ENCODE results near the gene KRTAP1-5. TPM values are rescaled to one million over a fixed set of nuclear protein-coding genes. Genes with fewer than 3 reads are reported as not detected.
"Not testable (repeated sequence)": the region's sequence is repeated elsewhere in the genome, so short reads cannot be mapped to it uniquely, and the experiment has no call there.

KRTAP1-5 gene
- total RNA-seq, 1 experiment from 2014 or later = not detected

GRCh38 chr17:41004397-41004796 lies 22.6 kb downstream of the KRTAP1-5 start:
- no peak for DNase-seq (ENCODE audit: low spot score)

- DNase-seq (ENCODE audit: low spot score) = no peak
Observed at GRCh38 chr17:41003926-41004325, 23.1 kb downstream of the KRTAP1-5 start.

- peak; percentile 8 for DNase-seq (ENCODE audit: low spot score)
Observed at GRCh38 chr17:41002814-41003213, 24.2 kb downstream of the KRTAP1-5 start.

GRCh38 chr17:41001795-41002194 lies 25.2 kb downstream of the KRTAP1-5 start:
- DNase-seq (ENCODE audit: low spot score) = no peak

GRCh38 chr17:40999563-40999962 lies 27.4 kb downstream of the KRTAP1-5 start, which contains the start of gene KRTAP3-2:
TSS of gene KRTAP3-2 (minus strand) at chr17:40999906. CDS start at chr17:40999853, 53 bp downstream.
- not testable (repeated sequence) for DNase-seq (ENCODE audit: low spot score)

- no peak for DNase-seq (ENCODE audit: low spot score)
Observed at GRCh38 chr17:40997361-40997760, 29.6 kb downstream of the KRTAP1-5 start.

GRCh38 chr17:40996829-40997228 lies 30.2 kb downstream of the KRTAP1-5 start:
- DNase-seq (ENCODE audit: low spot score) = peak; percentile 30

- DNase-seq (ENCODE audit: low spot score) = no peak
Observed at GRCh38 chr17:40995116-40995515, 31.9 kb downstream of the KRTAP1-5 start.

- DNase-seq (ENCODE audit: low spot score) = no peak
Observed at GRCh38 chr17:40993839-40994238, 33.2 kb downstream of the KRTAP1-5 start, which contains the start of gene KRTAP3-3. TSS of gene KRTAP3-3 (minus strand) at chr17:40994164. CDS start at chr17:40994097, 67 bp downstream.

- DNase-seq (ENCODE audit: low spot score) = no peak
Observed at GRCh38 chr17:40993084-40993483, 33.9 kb downstream of the KRTAP1-5 start.

GRCh38 chr17:40992666-40993065 lies 34.3 kb downstream of the KRTAP1-5 start:
- no peak for DNase-seq (ENCODE audit: low spot score)

- no peak for DNase-seq (ENCODE audit: low spot score)
Observed at GRCh38 chr17:40986920-40987319, 40.1 kb downstream of the KRTAP1-5 start.

- no peak for DNase-seq (ENCODE audit: low spot score)
Observed at GRCh38 chr17:40984226-40984625, 42.8 kb downstream of the KRTAP1-5 start, which contains the start of gene KRT40. TSS of gene KRT40 (minus strand) at chr17:40984326. CDS start at chr17:40984273, 53 bp downstream.

- DNase-seq (ENCODE audit: low spot score) = no peak
Observed at GRCh38 chr17:40981115-40981514, 45.9 kb downstream of the KRTAP1-5 start.

- no peak for DNase-seq (ENCODE audit: low spot score)
Observed at GRCh38 chr17:40980596-40980995, 46.4 kb downstream of the KRTAP1-5 start.

- DNase-seq (ENCODE audit: low spot score) = no peak
Observed at GRCh38 chr17:40980117-40980516, 46.9 kb downstream of the KRTAP1-5 start.

GRCh38 chr17:40978575-40979151 lies 48.3 kb downstream of the KRTAP1-5 start:
- DNase-seq (ENCODE audit: low spot score) = no peak

Other genes starting within 250 kb of the KRTAP1-5 start
- not detected in 2 replicates for gene KRT27, start 244.7 kb downstream of the KRTAP1-5 start, total RNA-seq (2014; rRNA removed; shearing (Covaris generic))
- gene KRT28, start 227.2 kb downstream of the KRTAP1-5 start, total RNA-seq (2014; rRNA removed; shearing (Covaris generic)) = not detected in 2 replicates
- gene KRT10, start 204.6 kb downstream of the KRTAP1-5 start, total RNA-seq (2014; rRNA removed; shearing (Covaris generic)) = 28.5 and 34.7 TPM in 2 replicates
- not detected in 2 replicates for gene KRT12, start 160.0 kb downstream of the KRTAP1-5 start, total RNA-seq (2014; rRNA removed; shearing (Covaris generic))
- gene KRT20, start 142.0 kb downstream of the KRTAP1-5 start, total RNA-seq (2014; rRNA removed; shearing (Covaris generic)) = not detected in 2 replicates
- not detected in 2 replicates for gene KRT23, start 89.6 kb downstream of the KRTAP1-5 start, total RNA-seq (2014; rRNA removed; shearing (Covaris generic))
- not detected in 2 replicates for gene KRT39, start 60.3 kb downstream of the KRTAP1-5 start, total RNA-seq (2014; rRNA removed; shearing (Covaris generic))
- not detected in 2 replicates for gene KRT40, start 42.9 kb downstream of the KRTAP1-5 start, total RNA-seq (2014; rRNA removed; shearing (Covaris generic))
- not detected in 2 replicates for gene KRTAP3-3, start 33.0 kb downstream of the KRTAP1-5 start, total RNA-seq (2014; rRNA removed; shearing (Covaris generic))
- gene KRTAP3-2, start 27.3 kb downstream of the KRTAP1-5 start, total RNA-seq (2014; rRNA removed; shearing (Covaris generic)) = not detected in 2 replicates
- not detected in 2 replicates for gene KRTAP3-1, start 18.1 kb downstream of the KRTAP1-5 start, total RNA-seq (2014; rRNA removed; shearing (Covaris generic))
- gene KRTAP1-4, start 3.0 kb upstream of the KRTAP1-5 start, total RNA-seq (2014; rRNA removed; shearing (Covaris generic)) = not detected in 2 replicates
- gene KRTAP1-3, start 7.7 kb upstream of the KRTAP1-5 start, total RNA-seq (2014; rRNA removed; shearing (Covaris generic)) = not detected in 2 replicates
- not detected in 2 replicates for gene KRTAP1-1, start 14.2 kb upstream of the KRTAP1-5 start, total RNA-seq (2014; rRNA removed; shearing (Covaris generic))
- gene KRTAP2-1, start 20.1 kb upstream of the KRTAP1-5 start, total RNA-seq (2014; rRNA removed; shearing (Covaris generic)) = not detected in 2 replicates
- gene KRTAP2-2, start 28.0 kb upstream of the KRTAP1-5 start, total RNA-seq (2014; rRNA removed; shearing (Covaris generic)) = not detected in 2 replicates
- gene KRTAP2-3, start 32.9 kb upstream of the KRTAP1-5 start, total RNA-seq (2014; rRNA removed; shearing (Covaris generic)) = 0.69 and 1.00 TPM in 2 replicates
- not detected in 2 replicates for gene KRTAP2-4, start 38.7 kb upstream of the KRTAP1-5 start, total RNA-seq (2014; rRNA removed; shearing (Covaris generic))
- not detected in 2 replicates for gene KRTAP4-7, start 56.9 kb upstream of the KRTAP1-5 start, total RNA-seq (2014; rRNA removed; shearing (Covaris generic))
- not detected in 2 replicates for gene KRTAP4-8, start 70.9 kb upstream of the KRTAP1-5 start, total RNA-seq (2014; rRNA removed; shearing (Covaris generic))
- gene KRTAP4-16, start 75.0 kb upstream of the KRTAP1-5 start, total RNA-seq (2014; rRNA removed; shearing (Covaris generic)) = not detected in 2 replicates
- gene KRTAP4-9, start 78.2 kb upstream of the KRTAP1-5 start, total RNA-seq (2014; rRNA removed; shearing (Covaris generic)) = 0.22 TPM in 1 of 2 replicates, not detected in the other
- not detected in 2 replicates for gene KRTAP4-11, start 91.2 kb upstream of the KRTAP1-5 start, total RNA-seq (2014; rRNA removed; shearing (Covaris generic))
- not detected in 2 replicates for gene KRTAP4-12, start 97.0 kb upstream of the KRTAP1-5 start, total RNA-seq (2014; rRNA removed; shearing (Covaris generic))
- gene KRTAP4-6, start 113.3 kb upstream of the KRTAP1-5 start, total RNA-seq (2014; rRNA removed; shearing (Covaris generic)) = not detected in 2 replicates
- gene KRTAP4-5, start 122.6 kb upstream of the KRTAP1-5 start, total RNA-seq (2014; rRNA removed; shearing (Covaris generic)) = not detected in 2 replicates
- not detected in 2 replicates for gene KRTAP4-4, start 133.5 kb upstream of the KRTAP1-5 start, total RNA-seq (2014; rRNA removed; shearing (Covaris generic))
- gene KRTAP4-3, start 141.0 kb upstream of the KRTAP1-5 start, total RNA-seq (2014; rRNA removed; shearing (Covaris generic)) = not detected in 2 replicates
- not detected in 2 replicates for gene KRTAP4-2, start 151.0 kb upstream of the KRTAP1-5 start, total RNA-seq (2014; rRNA removed; shearing (Covaris generic))
- gene KRTAP4-1, start 157.7 kb upstream of the KRTAP1-5 start, total RNA-seq (2014; rRNA removed; shearing (Covaris generic)) = 0.26 TPM in 1 of 2 replicates, not detected in the other
- not detected in 2 replicates for gene KRTAP9-1, start 162.7 kb upstream of the KRTAP1-5 start, total RNA-seq (2014; rRNA removed; shearing (Covaris generic))
- gene KRTAP9-2, start 199.4 kb upstream of the KRTAP1-5 start, total RNA-seq (2014; rRNA removed; shearing (Covaris generic)) = not detected in 2 replicates
- gene KRTAP9-3, start 205.2 kb upstream of the KRTAP1-5 start, total RNA-seq (2014; rRNA removed; shearing (Covaris generic)) = not detected in 2 replicates
- gene KRTAP9-8, start 210.8 kb upstream of the KRTAP1-5 start, total RNA-seq (2014; rRNA removed; shearing (Covaris generic)) = not detected in 2 replicates
- gene KRTAP9-4, start 222.5 kb upstream of the KRTAP1-5 start, total RNA-seq (2014; rRNA removed; shearing (Covaris generic)) = not detected in 2 replicates
- not detected in 2 replicates for gene KRTAP9-9, start 228.2 kb upstream of the KRTAP1-5 start, total RNA-seq (2014; rRNA removed; shearing (Covaris generic))
- gene KRTAP9-6, start 238.2 kb upstream of the KRTAP1-5 start, total RNA-seq (2014; rRNA removed; shearing (Covaris generic)) = not detected in 2 replicates
- not detected in 2 replicates for gene KRTAP9-7, start 248.5 kb upstream of the KRTAP1-5 start, total RNA-seq (2014; rRNA removed; shearing (Covaris generic))

Measured in A172 (cell line).